Psoas muscle (tissue), 8 donors: ENCODE results near the gene TXN2. TPM values are rescaled to one million over a fixed set of nuclear protein-coding genes. Genes with fewer than 3 reads are reported as not detected.

ENCODE experiments used
- ATAC-seq, 4 donors: fragments of 200-7000 bp; cut with Tn5 transposase; one replicate each; pipeline ENCODE4 v1.9.1; 2020; ENCODE audit warnings: moderate library complexity in 3 of 4, mild to moderate bottlenecking in 2 of 4
- DNase-seq, 2 donors: peaks; one replicate each; pipeline ENCODE4 v3.0.0-alpha.2; 2020
- H3K27ac ChIP-seq: fragments of 200-600 bp; one replicate; pipeline ENCODE4 v1.8.0; 2022
- H3K27me3 ChIP-seq, 3 donors: fragments of 200-600 bp in 1 of 3; one replicate each; pipeline versions ENCODE4 v1.6.1 to v1.8.0; 2013 to 2022; ENCODE audit warnings: low read length in 2 of 3, mild to moderate bottlenecking in 2 of 3, moderate library complexity in 1 of 3; ENCODE audit not compliant: insufficient read depth in 3 of 3
- H3K36me3 ChIP-seq, 2 donors: fragments of 200-600 bp in 1 of 2; one replicate each; pipeline versions ENCODE4 v1.6.1 to v1.8.0; 2013 to 2022; ENCODE audit warnings: low read depth in 1 of 2, mild to moderate bottlenecking in 1 of 2, moderate library complexity in 1 of 2; ENCODE audit not compliant: insufficient read depth in 1 of 2
- H3K4me1 ChIP-seq: fragments of 200-600 bp; one replicate; pipeline ENCODE4 v1.8.0; 2022
- H3K4me3 ChIP-seq: fragments of 200-600 bp; one replicate; pipeline ENCODE4 v1.8.0; 2022; ENCODE audit warnings: mild to moderate bottlenecking
- H3K9me3 ChIP-seq: fragments of 200-600 bp; one replicate; pipeline ENCODE4 v1.8.0; 2022
- CTCF ChIP-seq: fragments of 200-600 bp; IDR thresholded peaks from one replicate; pipeline ENCODE4 v1.8.0; 2022; ENCODE audit warnings: antibody characterized with exemption
- WGBS, 3 donors: extraction: QIAGEN DNeasy Blood & Tissue Kit; methylation state at CpG; one replicate each; pipeline versions ENCODE4 v1.1.6 to v1.1.7; 2013; 5-methylcytosine and 5-hydroxymethylcytosine counted together
- intact Hi-C, 2 donors: fragments of 100-400 bp; cut with DNase I; formaldehyde crosslinking; loops; one replicate each; pipeline versions ENCODE4 v1.11.0 to v1.14.2; 2022
- polyA plus RNA-seq, 3 donors: library from polyadenylated mRNA; stranded (reverse); fragments of 200-250 nt; gene quantifications; one replicate each; pipeline ENCODE4 v1.2.3, GENCODE V29; 2013
- total RNA-seq, 4 donors: library from RNA; stranded (reverse); fragmentation: NEBNext Ultra II Directional in 2 of 4; extraction: Animal tissue kit (Norgen Biotek cat#: 25700) in 2 of 4; gene quantifications; one replicate each; pipeline versions ENCODE4 v1.2.1 to v1.2.4, GENCODE V29; 2021 to 2023
- donor health status: healthy with polysubstance abuse.
- donor health status: DM: no; HTN: no; CAD: no; lungs with moderate emphysema.
- donor health status: Bipolar disorder and iron deficiency.
- donor health status: healthy.
- donor health status: DM: yes; HTN: yes; CAD: no.
- donor health status: DM: no; HTN: no; CAD: no.
- donor health status: DM: no; HTN: no; CAD: no.
- donor health status: DM: yes; HTN: yes; CAD: no.

The TXN2 gene
- total and polyA plus RNA-seq, 7 donors = 83.9 to 155 (median 115) TPM

DNA sequence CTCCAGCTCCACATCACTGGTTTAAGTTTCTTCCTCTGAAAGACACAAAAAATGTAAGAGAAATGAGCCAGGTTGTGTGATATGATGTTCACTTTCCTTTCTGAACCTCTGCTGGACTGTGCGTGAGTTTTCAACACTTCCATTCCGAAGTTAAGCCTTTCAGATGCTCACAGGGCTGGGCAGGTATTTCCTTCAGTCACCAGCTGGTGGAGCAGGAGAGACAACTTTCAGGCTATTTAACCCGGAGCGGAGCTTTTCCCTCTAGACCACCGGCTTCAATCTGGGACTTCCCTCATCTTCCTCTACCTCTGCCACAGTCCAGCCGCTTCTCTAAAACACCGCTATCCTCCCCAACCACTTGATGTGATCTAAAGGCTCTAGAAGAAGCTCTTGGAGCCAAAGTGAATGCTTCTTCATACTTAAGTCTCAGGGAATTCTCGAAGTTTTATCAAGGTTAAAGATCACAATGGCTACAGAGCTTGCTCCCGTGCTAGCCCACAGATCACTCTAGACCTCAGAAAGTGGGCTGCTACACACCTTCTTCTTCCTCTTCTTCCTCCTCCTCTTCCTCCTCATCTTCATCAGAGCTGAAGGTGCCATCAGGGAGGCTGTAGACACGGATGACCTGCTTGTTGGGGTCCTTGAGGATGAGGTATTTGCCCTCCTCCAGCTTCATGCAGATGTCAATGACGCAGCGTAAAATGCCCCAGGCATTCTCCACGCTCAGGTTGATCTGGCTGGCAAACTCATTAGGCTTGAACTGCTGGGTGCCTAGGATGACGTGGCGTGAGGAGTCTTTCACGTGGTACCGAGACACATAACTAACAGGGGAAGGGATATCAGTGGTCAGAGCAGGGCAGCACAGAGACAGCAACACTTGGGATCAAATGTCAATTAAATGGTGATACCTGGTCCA, 29.8 kb upstream of the TXN2 start:
- TF ChIP-seq CTCF = peak; percentile 43
- intact Hi-C loops = no loop called here
- peaks cover 4% of the 10 kb centered on the region for H3K4me1 ChIP-seq
- H3K9me3 ChIP-seq = no peaks in the 10 kb centered on the region
- ATAC-seq (no peak), DNase-seq (no peak)
- 67 to 70% (median 68%) methylated on average over 17 of the region's 17 CpGs for WGBS, 3 donors
- H3K27me3 ChIP-seq = no peaks in the 10 kb centered on the region
- H3K36me3 ChIP-seq = peaks cover 18 to 65% of the 10 kb centered on the region in 2 donors
- H3K4me3 ChIP-seq = no peak overlapping the region
- peak overlapping the region; percentile 4 for H3K27ac ChIP-seq

GRCh38 chr22:36510384-36510783, 28.9 kb upstream of the TXN2 start:
- DNase-seq = peak in 1 of 2 donors; percentile 62
- ATAC-seq = peak in 3 of 4 donors; percentile 25 to 37 (median 29)
- Histone ChIP-seq H3K27me3 (no peaks in the 10 kb centered on the region), H3K27ac (no peak overlapping the region), H3K4me3 (no peak overlapping the region), H3K9me3 (no peaks in the 10 kb centered on the region), H3K36me3 (peaks cover 18 to 56% of the 10 kb centered on the region in 2 donors), H3K4me1 (peaks cover 5% of the 10 kb centered on the region)
- TF ChIP-seq CTCF = no peak
- 29 to 60% (median 52%) methylated on average over 3 of the region's 3 CpGs for WGBS, 3 donors
- intact Hi-C loops = no loop called here

GRCh38 chr22:36507518-36508010, 26.1 kb upstream of the TXN2 start:
- DNase-seq (no peak), ATAC-seq (no peak)
- intact Hi-C loops = no loop called here
- peaks cover 5% of the 10 kb centered on the region for H3K4me1 ChIP-seq
- peaks cover 3 to 36% of the 10 kb centered on the region in 2 donors for H3K36me3 ChIP-seq
- 81 to 90% (median 82%) methylated on average over 6 of the region's 6 CpGs for WGBS, 3 donors
- H3K4me3 ChIP-seq = peak overlapping the region; percentile 67
- H3K27me3 ChIP-seq = no peaks in the 10 kb centered on the region
- no peak for TF ChIP-seq CTCF
- H3K27ac ChIP-seq = peak overlapping the region; percentile 80
- H3K9me3 ChIP-seq = no peaks in the 10 kb centered on the region

GRCh38 chr22:36506637-36507517, 25.4 kb upstream of the TXN2 start, which contains the start of gene FOXRED2:
Gene FOXRED2 (minus strand): TSS chr22:36507040. CDS start chr22:36506422, 618 bp downstream.
- intact Hi-C loops = no loop called here
- Histone ChIP-seq H3K27ac (peak within 1 kb of the TSS; percentile 80), H3K4me3 (peak within 1 kb of the TSS; percentile 67), H3K36me3 (peaks cover 3 to 29% of the 10 kb centered on the region in 2 donors), H3K4me1 (peaks cover 5% of the 10 kb centered on the region), H3K27me3 (no peaks in the 10 kb centered on the region), H3K9me3 (no peaks in the 10 kb centered on the region)
- ATAC-seq = peak; percentile 87 to 90 (median 88)
- 2 to 6% (median 5%) methylated on average over 60 to 75 of the region's 75 CpGs for WGBS, 3 donors
- DNase-seq = peak; percentile 91 to 94
- no peak for TF ChIP-seq CTCF
